ENCODE results near the gene CHRNB2. TPM values are rescaled to one million over a fixed set of nuclear protein-coding genes. Genes with fewer than 3 reads are reported as not detected.

Gene CHRNB2
- total and polyA plus RNA-seq, 2 donors (not counting 1 experiment from before 2014, with no cell fraction given) = 0.03 TPM; not detected in 1

DNA sequence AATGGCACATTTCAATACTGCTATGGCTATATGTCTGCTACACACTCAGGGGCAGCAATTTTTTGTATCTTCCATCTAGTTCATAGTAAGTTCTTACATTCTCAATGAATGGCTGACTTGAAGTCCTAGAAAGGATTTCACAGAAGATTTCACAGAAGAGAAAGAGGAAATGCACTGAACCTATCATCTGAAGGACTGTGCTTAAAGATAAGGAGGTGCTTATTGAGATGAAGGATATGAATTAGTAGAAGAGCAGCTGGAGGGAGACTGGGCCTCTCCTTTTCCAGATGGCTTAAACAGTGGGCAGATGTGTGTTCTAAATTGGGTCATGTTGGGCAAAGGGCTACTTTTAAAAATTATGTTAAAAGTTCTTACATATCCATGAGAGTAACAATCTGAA is 25.8 kb downstream of the CHRNB2 start:
- TF ChIP-seq EZH2 (IDR thresholded peaks at IDR 0.05; ENCODE audit: borderline replicate concordance, insufficient read depth, low read depth, low read length, poor library complexity, severe bottlenecking) (no peak), CTCF (IDR thresholded peaks at IDR 0.05) (no peak)
- H3K27ac Mint-ChIP-seq = no peak overlapping the region
- Histone ChIP-seq H3K4me2 (replicated peaks; ENCODE audit: low read depth, low read length, poor library complexity, severe bottlenecking) (no peak overlapping the region), H4K20me1 (ENCODE audit: control insufficient read depth, insufficient read depth, low read length, poor library complexity, severe bottlenecking) (peaks cover 61% of the 10 kb centered on the region), H2AFZ (ENCODE audit: insufficient read depth, low read depth, low read length, poor library complexity, severe bottlenecking) (no peak overlapping the region), H3K27ac (ENCODE audit: low read length in 2 of 2) (no peak overlapping the region), H3K4me1 (ENCODE audit: control insufficient read depth in 2 of 2, insufficient read depth in 2 of 2, low read length in 2 of 2) (no peaks in the 10 kb centered on the region), H3K9me3 (ENCODE audit: control extremely low read depth in 1 of 3, control insufficient read depth in 2 of 3, insufficient read depth in 1 of 3, low read length in 2 of 3) (no peaks in the 10 kb centered on the region), H3K36me3 (replicated peaks in 1 of 2; ENCODE audit: control extremely low read depth in 1 of 2, control insufficient read depth in 1 of 2, extremely low read depth in 1 of 2, insufficient read depth in 2 of 2, low read length in 1 of 2) (peaks cover 11 to 94% of the 10 kb centered on the region in 2 experiments), H3K9ac (ENCODE audit: low read length) (no peak overlapping the region), H3K4me3 (ENCODE audit: control extremely low read depth in 1 of 5, extremely low read depth in 1 of 5, insufficient read depth in 1 of 5, low read depth in 2 of 5, low read length in 4 of 5) (no peak overlapping the region), H3K79me2 (ENCODE audit: control insufficient read depth, insufficient read depth, low read length) (peaks cover 8% of the 10 kb centered on the region), H3K27me3 (replicated peaks in 1 of 4; ENCODE audit: control extremely low read depth in 1 of 4, control insufficient read depth in 3 of 4, insufficient read depth in 4 of 4, low read length in 3 of 4) (no peaks in the 10 kb centered on the region)
- ATAC-seq (ENCODE audit: low read depth) = no peak
- no peak overlapping the region for H3K4me3 Mint-ChIP-seq
- ChIA-PET POLR2A (no interaction called here), CTCF (interaction anchor here (2.6 kb wide), 1 partner anchor 114 kb away, joined by 7 read pairs; no protein-coding TSS in a partner anchor)
- H3K4me1 Mint-ChIP-seq = no peaks in the 10 kb centered on the region
- H3K27me3 Mint-ChIP-seq = no peaks in the 10 kb centered on the region
- DNase-seq = no peak
- no peaks in the 10 kb centered on the region for H3K9me3 Mint-ChIP-seq (ENCODE audit: insufficient read depth)
- intact Hi-C loops (cut with micrococcal nuclease) = no loop called here

GRCh38 chr1:154594811-154595210 is 27.2 kb downstream of the CHRNB2 start:
- H4K20me1 ChIP-seq (ENCODE audit: control insufficient read depth, insufficient read depth, low read length, poor library complexity, severe bottlenecking) = peaks cover 73% of the 10 kb centered on the region
- H3K4me2 ChIP-seq (replicated peaks; ENCODE audit: low read depth, low read length, poor library complexity, severe bottlenecking) = no peak overlapping the region
- H3K9me3 ChIP-seq (ENCODE audit: control extremely low read depth in 1 of 3, control insufficient read depth in 2 of 3, insufficient read depth in 1 of 3, low read length in 2 of 3) = no peaks in the 10 kb centered on the region
- H3K36me3 ChIP-seq (replicated peaks in 1 of 2; ENCODE audit: control extremely low read depth in 1 of 2, control insufficient read depth in 1 of 2, extremely low read depth in 1 of 2, insufficient read depth in 2 of 2, low read length in 1 of 2) = peaks cover 10 to 94% of the 10 kb centered on the region in 2 experiments
- ChIA-PET CTCF (interaction anchor here (2.6 kb wide), 1 partner anchor 115 kb away, joined by 7 read pairs; no protein-coding TSS in a partner anchor), POLR2A (no interaction called here)
- ATAC-seq (ENCODE audit: low read depth) = no peak
- H3K27me3 ChIP-seq (replicated peaks in 1 of 4; ENCODE audit: control extremely low read depth in 1 of 4, control insufficient read depth in 3 of 4, insufficient read depth in 4 of 4, low read length in 3 of 4) = no peaks in the 10 kb centered on the region
- no peak overlapping the region for H3K27ac Mint-ChIP-seq
- no peak overlapping the region for H3K27ac ChIP-seq (ENCODE audit: low read length in 2 of 2)
- H2AFZ ChIP-seq (ENCODE audit: insufficient read depth, low read depth, low read length, poor library complexity, severe bottlenecking) = no peak overlapping the region
- no peak overlapping the region for H3K4me3 Mint-ChIP-seq
- no peak for TF ChIP-seq EZH2 (IDR thresholded peaks at IDR 0.05; ENCODE audit: borderline replicate concordance, insufficient read depth, low read depth, low read length, poor library complexity, severe bottlenecking)
- no peak for TF ChIP-seq CTCF (IDR thresholded peaks at IDR 0.05)
- no peak overlapping the region for H3K9ac ChIP-seq (ENCODE audit: low read length)
- intact Hi-C loops (cut with micrococcal nuclease) = no loop called here
- no peak overlapping the region for H3K4me3 ChIP-seq (ENCODE audit: control extremely low read depth in 1 of 5, extremely low read depth in 1 of 5, insufficient read depth in 1 of 5, low read depth in 2 of 5, low read length in 4 of 5)
- H3K4me1 Mint-ChIP-seq = peaks cover 4% of the 10 kb centered on the region
- H3K9me3 Mint-ChIP-seq (ENCODE audit: insufficient read depth) = no peaks in the 10 kb centered on the region
- no peak for DNase-seq
- no peaks in the 10 kb centered on the region for H3K4me1 ChIP-seq (ENCODE audit: control insufficient read depth in 2 of 2, insufficient read depth in 2 of 2, low read length in 2 of 2)
- no CpG with 5 or more reads among the region's 7 CpGs for WGBS (ENCODE audit: insufficient coverage)
- H3K27me3 Mint-ChIP-seq = no peaks in the 10 kb centered on the region
- peaks cover 12% of the 10 kb centered on the region for H3K79me2 ChIP-seq (ENCODE audit: control insufficient read depth, insufficient read depth, low read length)

Data from B cell (primary cell).